Kidney (tissue), 14 donors: ENCODE data around the gene SLC9A3. TPM values are rescaled to one million over a fixed set of nuclear protein-coding genes. Genes with fewer than 3 reads are reported as not detected.

Experiments
- DNase-seq, 5 donors: peaks; one replicate each; pipeline ENCODE4 v3.0.0-alpha.2; 2013 to 2020
- FAIRE-seq: peaks from 2 replicates; lab custom pipeline; 2012; peaks lifted over from hg19 to GRCh38; lab: Jason Lieb, UNC
- H3K27ac ChIP-seq, 2 donors: one replicate each; pipeline ENCODE4 v1.7.0; 2013; ENCODE audit warnings: low read depth in 2 of 2, low read length in 2 of 2, inconsistent platforms in 1 of 2
- H3K27me3 ChIP-seq: one replicate; pipeline ENCODE4 v1.7.1; 2013; ENCODE audit warnings: low read length, inconsistent platforms; ENCODE audit not compliant: control insufficient read depth, insufficient read depth
- H3K36me3 ChIP-seq, 3 donors: one replicate each; pipeline versions ENCODE4 v1.7.0 to v1.7.1; 2013; ENCODE audit warnings: low read length in 3 of 3, control low read depth in 1 of 3, inconsistent platforms in 1 of 3; ENCODE audit not compliant: insufficient read depth in 3 of 3, control insufficient read depth in 2 of 3
- H3K4me1 ChIP-seq, 3 donors: one replicate each; pipeline versions ENCODE4 v1.7.0 to v1.7.1; 2013; ENCODE audit warnings: low read length in 3 of 3, inconsistent platforms in 1 of 3, low read depth in 1 of 3; ENCODE audit not compliant: control insufficient read depth in 2 of 3, insufficient read depth in 2 of 3
- H3K4me3 ChIP-seq, 3 donors: one replicate each; pipeline versions ENCODE4 v1.7.0 to v1.8.1; 2013; ENCODE audit warnings: low read length in 3 of 3, control low read depth in 1 of 3, inconsistent platforms in 1 of 3
- H3K9ac ChIP-seq, 3 donors: one replicate each; pipeline versions ENCODE4 v1.7.0 to v1.7.1; 2013; ENCODE audit warnings: low read length in 3 of 3, control low read depth in 1 of 3, inconsistent platforms in 1 of 3
- H3K9me3 ChIP-seq, 3 donors: one replicate each; pipeline versions ENCODE4 v1.7.0 to v1.7.1; 2013; ENCODE audit warnings: low read length in 3 of 3, control low read depth in 1 of 3, inconsistent platforms in 1 of 3; ENCODE audit not compliant: control insufficient read depth in 2 of 3, insufficient read depth in 1 of 3
- intact Hi-C: fragments of 100-400 bp; cut with DNase I; formaldehyde crosslinking; loops from one replicate; pipeline ENCODE4 v1.11.1; 2022
- polyA plus RNA-seq: library from polyadenylated mRNA; stranded (reverse); fragments of 350-450 nt; fragmentation: Illumina TruSeq; extraction: RNeasy Lipid Tissue Mini Kit (QIAGEN cat#74804); gene quantifications from one replicate; pipeline ENCODE4 v1.2.3, GENCODE V29; 2014; ENCODE audit warnings: low read depth, low replicate concordance; ENCODE audit not compliant: insufficient read depth
- total RNA-seq: library from RNA; stranded (reverse); fragmentation: NEBNext Ultra II Directional; extraction: Animal tissue kit (Norgen Biotek cat#: 25700); gene quantifications from one replicate; pipeline ENCODE4 v1.2.1, GENCODE V29; 2021
- TF ChIP-seq, protein P1 (sequence below): IDR thresholded peaks from 3 replicates; pipeline ENCODE4 v1.5.1; 2012; ENCODE audit warnings: mild to moderate bottlenecking, moderate library complexity, borderline replicate concordance; ENCODE audit not compliant: insufficient read depth; ENCODE audit errors: extremely low read depth
- donor health status: control.
- donor health status: control.
- donor health status: control.
- donor health status: control.
- donor health status: control.
- donor health status: DM: yes; HTN: yes; CAD: no.
- donor health status: Normal renal cell carcinoma (clear cell type).

SLC9A3 gene
- total and polyA plus RNA-seq, 2 donors from 2014 or later: 10.5 to 36.9 TPM

DNA sequence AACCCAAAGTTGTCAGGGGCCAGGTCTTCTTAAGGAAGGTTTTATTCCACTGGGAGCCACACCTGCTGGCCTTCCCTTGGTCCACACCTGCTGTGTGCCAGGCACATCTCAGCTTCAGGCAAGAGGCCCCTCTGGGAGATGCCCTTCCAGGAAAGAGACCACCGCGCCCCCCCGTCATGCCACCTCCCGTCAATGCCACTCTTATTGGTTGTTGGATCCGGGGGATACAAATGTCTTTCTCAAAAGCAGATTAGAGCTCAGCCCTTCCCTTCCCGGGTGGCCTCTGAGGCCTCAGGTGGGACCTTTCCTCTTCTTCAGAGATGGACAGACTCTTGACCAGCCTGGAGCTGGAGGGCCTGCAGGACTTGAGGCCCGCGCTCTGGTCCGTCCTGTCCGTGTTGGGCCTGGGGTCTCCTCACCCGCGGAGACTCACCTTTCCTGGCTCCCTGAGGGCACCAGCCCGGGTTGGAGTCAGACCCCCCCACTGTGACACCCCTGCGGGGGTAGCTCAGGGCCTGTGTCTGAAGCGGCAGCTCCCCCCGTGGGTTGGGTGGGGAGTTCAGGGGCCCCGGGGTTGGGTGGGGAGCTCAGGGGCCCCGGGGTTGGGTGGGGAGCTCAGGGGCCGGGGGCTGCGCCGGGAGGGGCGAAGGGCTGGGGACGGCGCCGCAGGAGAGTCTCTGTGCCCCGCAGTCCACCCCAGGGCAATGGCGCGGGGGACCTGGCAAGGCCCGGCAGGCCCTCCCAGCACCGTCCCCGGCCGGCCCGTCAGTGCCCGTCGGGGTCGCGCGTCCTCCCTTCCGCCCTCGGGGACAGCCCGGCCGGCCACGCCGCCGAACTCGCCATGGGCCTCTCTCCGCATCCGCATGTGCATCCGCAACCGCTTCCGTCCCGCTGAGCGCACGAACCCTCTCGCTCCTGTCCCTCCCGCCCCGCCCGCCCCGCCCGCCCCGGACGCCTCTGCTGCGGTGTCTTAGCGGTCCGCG, 3.7 kb upstream of the SLC9A3 start:
- intact Hi-C loops: no loop called here
- Histone ChIP-seq H3K36me3 (no peaks in the 10 kb centered on the region), H3K4me1 (no peaks in the 10 kb centered on the region), H3K27ac (no peak overlapping the region), H3K9me3 (no peaks in the 10 kb centered on the region), H3K4me3 (no peak overlapping the region), H3K27me3 (peaks cover 28% of the 10 kb centered on the region), H3K9ac (no peak overlapping the region)
- TF ChIP-seq, protein P1, sequence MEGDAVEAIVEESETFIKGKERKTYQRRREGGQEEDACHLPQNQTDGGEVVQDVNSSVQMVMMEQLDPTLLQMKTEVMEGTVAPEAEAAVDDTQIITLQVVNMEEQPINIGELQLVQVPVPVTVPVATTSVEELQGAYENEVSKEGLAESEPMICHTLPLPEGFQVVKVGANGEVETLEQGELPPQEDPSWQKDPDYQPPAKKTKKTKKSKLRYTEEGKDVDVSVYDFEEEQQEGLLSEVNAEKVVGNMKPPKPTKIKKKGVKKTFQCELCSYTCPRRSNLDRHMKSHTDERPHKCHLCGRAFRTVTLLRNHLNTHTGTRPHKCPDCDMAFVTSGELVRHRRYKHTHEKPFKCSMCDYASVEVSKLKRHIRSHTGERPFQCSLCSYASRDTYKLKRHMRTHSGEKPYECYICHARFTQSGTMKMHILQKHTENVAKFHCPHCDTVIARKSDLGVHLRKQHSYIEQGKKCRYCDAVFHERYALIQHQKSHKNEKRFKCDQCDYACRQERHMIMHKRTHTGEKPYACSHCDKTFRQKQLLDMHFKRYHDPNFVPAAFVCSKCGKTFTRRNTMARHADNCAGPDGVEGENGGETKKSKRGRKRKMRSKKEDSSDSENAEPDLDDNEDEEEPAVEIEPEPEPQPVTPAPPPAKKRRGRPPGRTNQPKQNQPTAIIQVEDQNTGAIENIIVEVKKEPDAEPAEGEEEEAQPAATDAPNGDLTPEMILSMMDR: no peak
- FAIRE-seq (no peak), DNase-seq (peak in 2 of 5 donors; percentile 52 to 67)

- intact Hi-C loops: no loop called here
- Histone ChIP-seq H3K4me3 (no peak overlapping the region), H3K4me1 (peaks cover 0 to under 1% (median 0%) of the 10 kb centered on the region in 3 donors), H3K27ac (no peak overlapping the region), H3K9ac (no peak overlapping the region), H3K36me3 (no peaks in the 10 kb centered on the region), H3K9me3 (no peaks in the 10 kb centered on the region), H3K27me3 (peaks cover 28% of the 10 kb centered on the region)
- peak in 2 of 5 donors; percentile 36 to 45 for DNase-seq
- TF ChIP-seq, protein P1: no peak
- no peak for FAIRE-seq
These were observed 2.3 kb upstream of the SLC9A3 start for GRCh38 chr5:526456-527088.

DNA sequence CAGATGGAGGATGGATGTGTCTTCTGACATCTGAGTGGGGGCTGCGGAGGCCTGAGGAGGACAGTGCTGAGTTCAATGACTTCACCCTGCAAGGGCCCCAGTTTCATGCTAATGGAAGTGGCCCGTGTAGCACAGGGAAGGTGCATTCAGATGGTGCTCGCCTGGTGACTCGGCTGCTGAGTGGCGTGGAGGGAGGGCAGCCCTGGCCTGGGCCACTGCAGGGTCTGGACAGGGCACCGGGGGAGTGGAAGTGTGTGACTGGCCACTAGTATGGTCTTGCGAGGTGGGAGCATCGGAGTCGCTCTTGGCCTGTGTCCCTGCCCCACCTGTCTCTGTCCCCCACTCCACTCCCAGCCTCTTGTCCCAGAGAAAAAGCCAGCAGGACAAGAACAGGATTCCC, 1.7 kb upstream of the SLC9A3 start:
- TF ChIP-seq, protein P1: no peak
- no peak overlapping the region for H3K4me3 ChIP-seq
- H3K9me3 ChIP-seq: no peaks in the 10 kb centered on the region
- no peak for FAIRE-seq
- no peaks in the 10 kb centered on the region for H3K36me3 ChIP-seq
- no peak overlapping the region for H3K9ac ChIP-seq
- peaks cover 0 to 4% (median 0%) of the 10 kb centered on the region in 3 donors for H3K4me1 ChIP-seq
- intact Hi-C loops: no loop called here
- no peak overlapping the region for H3K27ac ChIP-seq
- peaks cover 28% of the 10 kb centered on the region for H3K27me3 ChIP-seq
- DNase-seq: peak in 2 of 5 donors; percentile 44 to 71
